ENCODE data around the gene RNU4-1.
A peak's percentile ranks its signal among the peaks of the same experiment; 100 is the strongest.

RNU4-1 gene

GRCh38 chr12:120276734-120277133 lies 16.3 kb downstream of the RNU4-1 start:
- no peaks in the 10 kb centered on the region for H3K27me3 ChIP-seq (replicated peaks; ENCODE audit: insufficient read depth, low read length)
- no peak for DNase-seq
- H3K36me3 ChIP-seq (replicated peaks; ENCODE audit: insufficient read depth, low read length): no peaks in the 10 kb centered on the region
- H3K4me2 ChIP-seq (ENCODE audit: low read depth, low read length): no peak overlapping the region
- no peak overlapping the region for H3K27ac ChIP-seq (ENCODE audit: low read length)
- no peak overlapping the region for H3K4me3 ChIP-seq (ENCODE audit: low read length)
- TF ChIP-seq CTCF (IDR thresholded peaks at IDR 0.05; ENCODE audit: low read length) (no peak), EZH2phosphoT487 (IDR thresholded peaks at IDR 0.05; ENCODE audit: low read length) (no peak), EZH2 (optimal IDR thresholded peaks at IDR 0.05; ENCODE audit: low read depth, low read length) (no peak)
- no peaks in the 10 kb centered on the region for H3K79me2 ChIP-seq (ENCODE audit: low read length)
- no peak overlapping the region for H3K9ac ChIP-seq (ENCODE audit: low read length)
- H3F3A ChIP-seq (ENCODE audit: insufficient read depth, low read length): no peaks in the 10 kb centered on the region
- no peak overlapping the region for H2AFZ ChIP-seq (ENCODE audit: low read length)
- H4K20me1 ChIP-seq (ENCODE audit: insufficient read depth, low read length): no peaks in the 10 kb centered on the region
- no peaks in the 10 kb centered on the region for H3K4me1 ChIP-seq (ENCODE audit: low read length)
- H3K9me2 ChIP-seq (replicated peaks; ENCODE audit: insufficient read depth, low read length): no peaks in the 10 kb centered on the region
- no peaks in the 10 kb centered on the region for H3K9me3 ChIP-seq (replicated peaks; ENCODE audit: insufficient read depth, low read length)

DNA sequence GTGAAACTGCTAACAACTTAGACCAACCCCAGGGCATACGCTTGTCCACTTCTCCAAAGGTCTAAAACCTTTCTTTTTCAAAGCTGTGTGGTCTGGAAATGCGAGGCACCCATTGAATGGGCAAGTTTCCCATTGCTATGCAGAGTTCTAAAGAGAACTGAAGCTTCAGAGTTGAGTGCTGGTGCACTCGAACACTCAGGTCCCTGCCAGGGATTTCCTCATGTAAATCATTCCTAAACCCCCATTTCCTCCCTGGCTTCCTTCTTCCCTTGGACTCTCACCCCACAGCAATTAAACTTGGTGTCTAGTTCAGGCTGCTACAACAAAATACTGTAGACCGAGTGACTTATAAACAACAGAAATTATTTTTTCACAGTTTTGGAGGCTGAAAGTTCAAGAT lies 25.3 kb downstream of the RNU4-1 start:
- Histone ChIP-seq H3K9me3 (replicated peaks; ENCODE audit: insufficient read depth, low read length) (no peaks in the 10 kb centered on the region), H3K4me1 (ENCODE audit: low read length) (no peaks in the 10 kb centered on the region), H4K20me1 (ENCODE audit: insufficient read depth, low read length) (no peaks in the 10 kb centered on the region), H3K9me2 (replicated peaks; ENCODE audit: insufficient read depth, low read length) (no peaks in the 10 kb centered on the region), H3K79me2 (ENCODE audit: low read length) (no peaks in the 10 kb centered on the region), H3K27ac (ENCODE audit: low read length) (no peak overlapping the region), H3K9ac (ENCODE audit: low read length) (no peak overlapping the region), H3K36me3 (replicated peaks; ENCODE audit: insufficient read depth, low read length) (no peaks in the 10 kb centered on the region), H3K27me3 (replicated peaks; ENCODE audit: insufficient read depth, low read length) (no peaks in the 10 kb centered on the region), H3K4me3 (ENCODE audit: low read length) (no peak overlapping the region), H3K4me2 (ENCODE audit: low read depth, low read length) (no peak overlapping the region), H2AFZ (ENCODE audit: low read length) (no peak overlapping the region), H3F3A (ENCODE audit: insufficient read depth, low read length) (no peaks in the 10 kb centered on the region)
- TF ChIP-seq EZH2 (optimal IDR thresholded peaks at IDR 0.05; ENCODE audit: low read depth, low read length) (no peak), EZH2phosphoT487 (IDR thresholded peaks at IDR 0.05; ENCODE audit: low read length) (no peak), CTCF (IDR thresholded peaks at IDR 0.05; ENCODE audit: low read length) (no peak)
- no peak for DNase-seq

- Histone ChIP-seq H3K4me3 (ENCODE audit: low read length) (no peak overlapping the region), H3K79me2 (ENCODE audit: low read length) (no peaks in the 10 kb centered on the region), H2AFZ (ENCODE audit: low read length) (peak overlapping the region; percentile 69; the same call in 1 of the 2 replicates), H4K20me1 (ENCODE audit: insufficient read depth, low read length) (no peaks in the 10 kb centered on the region), H3K27me3 (replicated peaks; ENCODE audit: insufficient read depth, low read length) (no peaks in the 10 kb centered on the region), H3K4me2 (ENCODE audit: low read depth, low read length) (peak overlapping the region; percentile 24; the same call in 1 of the 2 replicates), H3K9me3 (replicated peaks; ENCODE audit: insufficient read depth, low read length) (no peaks in the 10 kb centered on the region), H3F3A (ENCODE audit: insufficient read depth, low read length) (no peaks in the 10 kb centered on the region), H3K4me1 (ENCODE audit: low read length) (no peaks in the 10 kb centered on the region), H3K27ac (ENCODE audit: low read length) (no peak overlapping the region), H3K9ac (ENCODE audit: low read length) (no peak overlapping the region), H3K36me3 (replicated peaks; ENCODE audit: insufficient read depth, low read length) (no peaks in the 10 kb centered on the region), H3K9me2 (replicated peaks; ENCODE audit: insufficient read depth, low read length) (no peaks in the 10 kb centered on the region)
- no peak for TF ChIP-seq CTCF (IDR thresholded peaks at IDR 0.05; ENCODE audit: low read length)
- TF ChIP-seq EZH2 (optimal IDR thresholded peaks at IDR 0.05; ENCODE audit: low read depth, low read length): no peak
- TF ChIP-seq EZH2phosphoT487 (IDR thresholded peaks at IDR 0.05; ENCODE audit: low read length): no peak
- no peak for DNase-seq
Measured at GRCh38 chr12:120266180-120266870, 26.7 kb downstream of the RNU4-1 start.
